DND-41 (cell line): Measurements from ENCODE around the gene VPS51.
"Not testable (repeated sequence)": the region's sequence is repeated elsewhere in the genome, so short reads cannot be mapped to it uniquely, and the experiment has no call there.

Experiments used
- ATAC-seq: fragments of 200-7000 bp; cut with Tn5 transposase; 3 replicates; pipeline ENCODE4 v1.9.1; 2021; ENCODE audit warnings: low read depth; ENCODE audit not compliant: insufficient read depth
- DNase-seq: peaks from one replicate; pipeline ENCODE4 v3.0.0-alpha.2; 2020
- H2AFZ ChIP-seq: 2 replicates; pipeline ENCODE4 v1.6.0; 2012; ENCODE audit warnings: low read depth, low read length
- H3K27ac ChIP-seq: 2 replicates; pipeline ENCODE4 v1.5.1; 2012; ENCODE audit warnings: low read length, inconsistent platforms
- H3K27me3 ChIP-seq: fragments of 200-600 bp; sonication (generic); 2 replicates; pipeline ENCODE4 v1.6.0; 2012; ENCODE audit warnings: low read length, mild to moderate bottlenecking, inconsistent platforms; ENCODE audit not compliant: insufficient read depth, poor library complexity
- H3K36me3 ChIP-seq: 2 replicates; pipeline ENCODE4 v1.5.1; 2012; ENCODE audit warnings: low read length, inconsistent platforms; ENCODE audit not compliant: insufficient read depth
- H3K4me1 ChIP-seq: 2 replicates; pipeline ENCODE4 v1.5.1; 2012; ENCODE audit warnings: mild to moderate bottlenecking, low read length; ENCODE audit not compliant: insufficient read depth
- H3K4me2 ChIP-seq: 2 replicates; pipeline ENCODE4 v1.6.0; 2012; ENCODE audit warnings: mild to moderate bottlenecking, moderate library complexity, low read length, inconsistent platforms; ENCODE audit not compliant: insufficient read depth
- H3K4me3 ChIP-seq, 2 experiments: fragments of 200-600 bp in 1 of 2; shearing (Covaris generic) in 1 of 2; 2 replicates each; pipeline ENCODE4 v1.5.1; 2012 to 2016; ENCODE audit warnings: inconsistent platforms in 2 of 2, low read length in 2 of 2, mild to moderate bottlenecking in 2 of 2, low read depth in 1 of 2, moderate library complexity in 1 of 2
- H3K79me2 ChIP-seq: 2 replicates; pipeline ENCODE4 v1.6.0; 2012; ENCODE audit warnings: low read length, inconsistent platforms; ENCODE audit not compliant: insufficient read depth
- H3K9ac ChIP-seq: 2 replicates; pipeline ENCODE4 v1.6.0; 2012; ENCODE audit warnings: low read depth, mild to moderate bottlenecking, inconsistent platforms, low read length, moderate library complexity
- H3K9me3 ChIP-seq: 2 replicates; pipeline ENCODE4 v1.5.1; 2012; ENCODE audit warnings: low read length, moderate library complexity, mild to moderate bottlenecking, inconsistent platforms; ENCODE audit not compliant: insufficient read depth, severe bottlenecking
- H4K20me1 ChIP-seq: 2 replicates; pipeline ENCODE4 v1.6.0; 2012; ENCODE audit warnings: low read length; ENCODE audit not compliant: insufficient read depth
- EZH2 ChIP-seq: IDR thresholded peaks from 3 replicates; pipeline ENCODE4 v1.6.1; 2012; ENCODE audit warnings: borderline replicate concordance, low read depth, mild to moderate bottlenecking, moderate library complexity, low read length, inconsistent platforms; ENCODE audit not compliant: severe bottlenecking
- TF ChIP-seq, protein P1 (sequence below): IDR thresholded peaks from 2 replicates; pipeline ENCODE4 v1.5.1; 2012; ENCODE audit warnings: borderline replicate concordance, low read length, moderate library complexity, mild to moderate bottlenecking; ENCODE audit not compliant: poor library complexity, severe bottlenecking; ENCODE audit errors: extremely low read depth

VPS51 gene

DNA sequence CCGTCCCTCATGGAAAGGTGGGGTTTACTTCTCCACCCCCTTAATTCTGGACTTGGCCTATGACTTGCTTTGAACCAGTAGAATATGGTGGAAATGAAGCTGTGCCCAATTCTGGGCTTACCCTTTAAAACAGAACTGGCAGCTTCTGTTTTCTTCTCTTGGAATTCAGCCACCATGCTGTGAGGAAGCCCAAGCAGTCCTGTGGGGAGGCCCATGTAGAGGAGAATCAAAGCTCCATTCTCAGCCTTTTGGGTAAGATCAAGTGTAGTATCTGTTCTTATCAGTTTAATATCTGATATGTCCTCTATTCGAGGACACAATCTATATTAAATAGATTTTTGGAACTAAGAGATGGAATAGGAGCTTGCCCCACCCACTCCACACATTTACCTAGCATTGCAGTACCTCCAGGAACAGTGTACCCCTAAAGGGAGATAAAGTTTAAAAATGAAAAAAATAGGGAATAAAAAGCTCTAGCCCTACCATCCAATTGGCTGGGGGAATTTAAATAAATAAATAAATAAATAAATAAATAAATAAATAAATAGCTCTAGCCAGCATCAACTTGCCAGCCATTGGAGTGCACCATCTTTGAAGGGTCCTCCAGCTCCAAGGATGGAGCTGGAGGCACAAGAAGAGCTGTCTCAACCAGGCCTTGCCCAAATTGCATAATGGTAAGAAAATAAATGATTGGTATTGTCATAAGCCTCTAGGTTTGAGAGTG, 51.5 kb downstream of the VPS51 start:
- Histone ChIP-seq H3K79me2 (no peaks in the 10 kb centered on the region), H3K4me3 (no peak overlapping the region), H3K27me3 (peaks cover 3% of the 10 kb centered on the region), H2AFZ (no peak overlapping the region), H3K27ac (no peak overlapping the region), H3K9ac (no peak overlapping the region), H3K4me2 (no peak overlapping the region), H3K9me3 (peaks cover 7% of the 10 kb centered on the region), H4K20me1 (no peaks in the 10 kb centered on the region), H3K4me1 (no peaks in the 10 kb centered on the region), H3K36me3 (no peaks in the 10 kb centered on the region)
- ATAC-seq (no peak), DNase-seq (no peak)
- TF ChIP-seq EZH2, result no peak
- TF ChIP-seq, protein P1, sequence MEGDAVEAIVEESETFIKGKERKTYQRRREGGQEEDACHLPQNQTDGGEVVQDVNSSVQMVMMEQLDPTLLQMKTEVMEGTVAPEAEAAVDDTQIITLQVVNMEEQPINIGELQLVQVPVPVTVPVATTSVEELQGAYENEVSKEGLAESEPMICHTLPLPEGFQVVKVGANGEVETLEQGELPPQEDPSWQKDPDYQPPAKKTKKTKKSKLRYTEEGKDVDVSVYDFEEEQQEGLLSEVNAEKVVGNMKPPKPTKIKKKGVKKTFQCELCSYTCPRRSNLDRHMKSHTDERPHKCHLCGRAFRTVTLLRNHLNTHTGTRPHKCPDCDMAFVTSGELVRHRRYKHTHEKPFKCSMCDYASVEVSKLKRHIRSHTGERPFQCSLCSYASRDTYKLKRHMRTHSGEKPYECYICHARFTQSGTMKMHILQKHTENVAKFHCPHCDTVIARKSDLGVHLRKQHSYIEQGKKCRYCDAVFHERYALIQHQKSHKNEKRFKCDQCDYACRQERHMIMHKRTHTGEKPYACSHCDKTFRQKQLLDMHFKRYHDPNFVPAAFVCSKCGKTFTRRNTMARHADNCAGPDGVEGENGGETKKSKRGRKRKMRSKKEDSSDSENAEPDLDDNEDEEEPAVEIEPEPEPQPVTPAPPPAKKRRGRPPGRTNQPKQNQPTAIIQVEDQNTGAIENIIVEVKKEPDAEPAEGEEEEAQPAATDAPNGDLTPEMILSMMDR, result no peak

DNA sequence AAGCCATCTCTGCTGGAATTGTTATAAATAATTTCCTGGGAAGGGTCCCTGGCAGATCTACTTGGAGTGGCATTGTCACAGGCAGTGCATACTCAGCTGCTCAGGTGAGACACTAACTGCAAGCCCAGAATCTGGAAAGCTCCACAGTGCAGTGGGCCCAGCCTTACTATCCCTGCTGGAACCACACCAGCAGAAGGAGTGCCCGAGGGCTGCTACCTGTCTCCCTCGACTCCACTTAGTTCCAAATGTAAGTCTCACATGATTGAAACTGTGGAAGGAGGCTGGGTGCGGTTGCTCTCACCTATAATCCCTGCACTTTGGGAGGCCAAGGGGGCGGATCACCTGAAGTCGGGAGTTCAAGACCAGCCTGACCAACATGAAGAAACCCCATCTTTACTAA, 52.6 kb downstream of the VPS51 start:
- ATAC-seq, result no peak
- Histone ChIP-seq H3K4me1 (no peaks in the 10 kb centered on the region), H3K4me2 (no peak overlapping the region), H3K27ac (no peak overlapping the region), H3K9me3 (peaks cover 7% of the 10 kb centered on the region), H3K36me3 (no peaks in the 10 kb centered on the region), H4K20me1 (no peaks in the 10 kb centered on the region), H3K4me3 (no peak overlapping the region), H3K9ac (no peak overlapping the region), H2AFZ (no peak overlapping the region), H3K79me2 (no peaks in the 10 kb centered on the region), H3K27me3 (peaks cover 3% of the 10 kb centered on the region)
- TF ChIP-seq EZH2, result no peak
- TF ChIP-seq, protein P1, result no peak
- no peak for DNase-seq

DNA sequence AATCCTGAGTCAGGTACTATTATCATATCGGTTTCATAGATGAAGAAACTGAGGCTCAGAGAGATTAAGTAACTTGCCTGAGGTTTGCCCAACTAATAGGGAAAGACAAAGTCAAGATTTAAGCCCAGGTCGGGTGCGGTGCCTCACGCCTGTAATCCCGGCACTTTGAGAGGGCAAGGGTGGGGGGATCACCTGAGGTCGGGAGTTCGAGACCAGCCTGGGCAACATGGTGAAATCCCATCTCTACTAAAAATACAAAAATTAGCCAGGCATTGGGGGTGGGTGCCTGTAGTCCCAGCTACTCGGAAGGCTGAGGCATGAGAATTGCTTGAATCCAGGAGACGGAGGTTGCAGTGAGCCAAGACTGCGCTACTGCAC, 54.1 kb downstream of the VPS51 start:
- H3K4me3 ChIP-seq, H2AFZ ChIP-seq, H3K4me1 ChIP-seq, H3K79me2 ChIP-seq, H3K36me3 ChIP-seq, H3K9ac ChIP-seq, H3K27me3 ChIP-seq, H4K20me1 ChIP-seq, H3K4me2 ChIP-seq, ATAC-seq, H3K9me3 ChIP-seq, H3K27ac ChIP-seq, DNase-seq: not testable (repeated sequence)

DNA sequence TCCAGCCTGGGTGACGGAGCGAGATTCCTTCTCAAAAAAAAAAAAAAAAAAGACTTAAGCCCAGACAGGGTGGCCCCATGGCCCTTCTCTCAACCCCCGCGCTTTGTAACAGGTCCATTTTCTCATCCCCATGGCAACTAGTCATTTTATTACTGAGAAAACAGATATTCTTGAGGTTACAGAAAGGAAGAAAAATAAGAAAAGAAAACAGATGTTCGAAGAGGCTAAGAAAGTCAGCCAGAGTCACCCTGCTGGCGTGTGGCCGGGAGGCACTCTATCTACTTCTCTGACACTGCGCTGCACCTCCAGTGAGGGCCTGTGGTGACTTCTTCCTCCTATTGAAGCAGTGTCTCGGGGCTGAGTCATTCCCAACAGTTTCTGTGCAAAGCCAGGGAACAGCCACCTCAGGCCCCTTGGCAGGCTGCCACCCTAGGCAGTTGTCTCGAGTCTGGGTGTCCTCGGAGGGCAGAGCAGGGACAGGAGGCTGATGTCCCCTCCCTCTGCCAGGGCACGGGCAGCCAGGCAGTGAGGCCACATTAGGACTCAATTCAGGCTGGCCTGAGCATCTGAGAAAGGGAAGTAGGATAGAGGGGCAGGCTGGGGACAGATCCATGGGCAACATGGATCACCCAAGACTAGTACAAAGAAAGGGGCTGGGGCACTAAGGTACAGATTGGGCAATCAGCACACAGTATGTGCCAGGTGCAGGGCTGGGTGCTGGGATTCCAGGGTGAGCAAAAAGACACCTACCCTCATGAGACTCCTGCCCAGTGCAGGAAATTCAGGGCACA, 54.7 kb downstream of the VPS51 start:
- Histone ChIP-seq H3K4me2 (no peak overlapping the region), H3K9me3 (peaks cover 7% of the 10 kb centered on the region), H2AFZ (no peak overlapping the region), H3K27ac (no peak overlapping the region), H3K27me3 (peaks cover 3% of the 10 kb centered on the region), H3K79me2 (no peaks in the 10 kb centered on the region), H3K36me3 (no peaks in the 10 kb centered on the region), H3K4me3 (no peak overlapping the region), H3K9ac (no peak overlapping the region), H3K4me1 (no peaks in the 10 kb centered on the region), H4K20me1 (no peaks in the 10 kb centered on the region)
- DNase-seq (no peak), ATAC-seq (0 out of 3 replicates have a peak, but pooled peaks have one; percentile 14)
- TF ChIP-seq EZH2, result no peak
- TF ChIP-seq, protein P1, result no peak
